Activated T-cell treated with anti-CD3 and anti-CD28 coated beads for 1 hour (primary cell): ENCODE results near the gene SMIM36.
"Not testable (repeated sequence)": the region's sequence is repeated elsewhere in the genome, so short reads cannot be mapped to it uniquely, and the experiment has no call there.

Experiments
- DNase-seq: peaks from one replicate; pipeline ENCODE4 v3.0.0-alpha.2; 2020; ENCODE audit warnings: low read depth

Gene SMIM36

DNA sequence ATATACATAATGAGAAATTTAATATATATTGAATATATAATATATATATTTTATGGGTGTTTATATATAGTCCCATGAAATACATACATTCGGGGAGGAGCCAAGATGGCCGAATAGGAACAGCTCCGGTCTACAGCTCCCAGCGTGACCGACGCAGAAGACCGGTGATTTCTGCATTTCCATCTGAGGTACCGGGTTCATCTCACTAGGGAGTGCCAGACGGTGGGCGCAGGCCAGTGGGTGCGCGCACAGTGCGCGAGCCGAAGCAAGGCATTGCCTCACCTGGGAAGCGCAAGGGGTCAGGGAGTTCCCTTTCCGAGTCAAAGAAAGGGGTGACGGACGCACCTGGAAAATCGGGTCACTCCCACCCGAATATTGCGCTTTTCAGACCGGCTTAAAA is 9.6 kb downstream of the SMIM36 start:
- DNase-seq, result not testable (repeated sequence)

DNA sequence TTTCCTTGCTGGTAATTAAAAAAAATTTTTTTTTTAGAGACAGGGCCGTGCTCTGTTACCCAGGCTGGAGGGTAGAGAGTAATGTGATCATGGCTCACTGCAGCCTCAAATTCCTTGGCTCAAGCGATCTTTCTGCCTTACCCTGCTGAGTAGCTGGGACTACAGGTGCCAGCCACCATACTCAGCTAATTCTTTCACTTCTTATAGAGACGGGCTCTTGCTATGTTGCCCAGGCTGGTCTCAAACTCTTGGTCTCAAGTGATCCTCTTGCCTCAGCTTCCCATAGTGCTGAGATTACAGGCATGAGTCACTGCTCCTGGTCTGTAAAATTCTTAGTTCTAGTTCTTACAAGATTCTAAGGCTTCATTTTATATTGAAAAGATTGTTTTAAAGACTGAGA is 11.1 kb downstream of the SMIM36 start:
- no peak for DNase-seq

DNA sequence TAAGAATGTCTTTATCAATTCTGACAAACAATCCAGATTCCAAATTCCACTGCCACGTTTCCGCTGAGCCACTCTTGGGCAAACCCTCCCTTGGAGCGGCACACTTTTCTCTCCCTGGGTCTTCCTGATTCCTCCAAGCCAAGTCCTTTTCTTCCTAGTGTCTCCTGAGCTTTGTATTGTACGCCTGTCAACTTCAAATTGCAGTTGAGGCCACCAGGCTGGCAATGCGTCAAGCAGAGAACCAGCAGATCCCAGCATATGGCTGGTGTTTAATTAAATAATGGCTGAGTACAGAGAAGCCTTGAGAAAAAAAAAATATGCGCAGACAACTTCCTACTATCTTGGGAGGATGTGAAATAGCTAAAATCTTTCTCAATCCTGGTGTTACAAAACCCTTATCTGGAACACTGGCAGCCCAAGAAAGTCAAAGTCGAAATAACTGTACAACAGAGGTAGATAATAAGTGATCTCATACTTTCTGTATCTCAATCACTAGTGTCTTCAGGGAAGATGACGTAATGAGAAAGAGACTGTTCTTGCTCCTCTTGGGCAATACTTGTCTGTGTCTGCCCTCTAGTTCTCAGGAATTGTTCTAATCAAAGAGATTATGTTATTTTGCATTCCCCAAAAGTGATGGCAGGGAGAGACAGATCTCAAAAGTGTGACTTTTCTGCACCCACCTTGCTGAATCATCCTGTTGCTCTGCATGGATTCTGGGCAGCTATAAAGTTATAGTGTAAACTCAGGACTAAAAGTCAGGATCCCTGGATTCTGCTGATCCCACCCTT is 15.0 kb downstream of the SMIM36 start:
- DNase-seq, result no peak

DNA sequence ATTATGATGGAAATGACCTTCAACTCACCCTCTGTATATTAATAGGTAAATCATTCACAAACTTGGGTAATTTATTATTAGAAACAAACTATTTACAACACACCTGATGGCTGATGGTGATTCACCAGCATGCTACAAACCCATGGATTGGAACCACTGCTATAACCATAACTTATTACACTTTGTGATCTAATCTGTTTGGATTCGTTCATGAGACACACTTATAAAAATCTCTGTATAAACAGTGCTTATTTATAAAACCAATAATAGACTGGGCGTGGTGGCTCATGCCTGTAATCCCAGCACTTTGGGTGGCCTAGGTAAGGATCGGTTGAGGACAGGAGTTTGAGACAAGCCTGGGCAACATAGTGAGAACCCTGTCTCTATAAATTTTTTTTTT is 16.0 kb downstream of the SMIM36 start:
- no peak for DNase-seq

DNA sequence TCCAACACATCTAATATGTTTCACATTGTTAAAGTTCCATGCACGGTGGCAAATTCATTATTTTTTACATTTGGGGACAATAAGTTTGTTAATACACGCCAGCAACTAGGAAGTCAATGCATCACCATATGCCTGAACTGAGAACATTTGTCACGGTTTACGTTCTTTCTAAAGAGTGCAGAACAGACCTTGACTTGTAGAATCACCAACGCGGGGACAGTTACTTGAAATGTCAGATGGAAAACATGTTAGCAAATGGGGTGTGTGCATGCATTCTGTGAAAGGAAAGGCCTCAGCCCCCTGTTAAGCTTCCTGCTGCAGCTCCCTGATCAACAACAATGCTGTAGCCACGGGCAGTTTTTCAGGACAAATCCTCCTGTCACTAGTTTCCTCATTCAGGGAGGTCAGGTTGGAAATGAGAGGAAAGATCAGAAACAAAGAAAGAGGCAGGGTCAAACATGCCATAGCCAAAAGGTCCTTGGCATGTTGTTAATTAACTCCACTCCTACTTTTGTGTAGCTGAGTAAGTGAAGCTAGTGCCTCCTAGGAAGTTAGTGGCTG is 18.4 kb downstream of the SMIM36 start:
- DNase-seq, result no peak

DNA sequence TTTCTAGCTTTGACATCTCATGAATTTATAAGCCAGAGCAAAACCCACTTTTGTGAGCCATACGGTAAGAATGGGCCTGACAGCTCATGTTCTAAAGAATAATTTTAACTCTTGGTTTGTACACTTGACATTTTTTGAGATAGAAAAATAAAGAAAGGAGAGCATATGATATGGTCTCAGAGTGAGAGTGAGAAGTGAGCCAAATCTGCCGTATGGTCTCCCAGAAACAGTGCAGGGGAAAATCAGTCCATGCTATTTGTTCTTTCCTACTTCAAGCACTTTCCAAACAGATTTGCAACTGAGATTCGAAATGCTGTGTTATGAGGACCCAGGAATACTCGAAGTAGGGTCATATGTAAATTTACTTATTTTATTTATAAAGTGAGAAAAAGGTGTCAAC is 20.9 kb downstream of the SMIM36 start:
- no peak for DNase-seq

DNA sequence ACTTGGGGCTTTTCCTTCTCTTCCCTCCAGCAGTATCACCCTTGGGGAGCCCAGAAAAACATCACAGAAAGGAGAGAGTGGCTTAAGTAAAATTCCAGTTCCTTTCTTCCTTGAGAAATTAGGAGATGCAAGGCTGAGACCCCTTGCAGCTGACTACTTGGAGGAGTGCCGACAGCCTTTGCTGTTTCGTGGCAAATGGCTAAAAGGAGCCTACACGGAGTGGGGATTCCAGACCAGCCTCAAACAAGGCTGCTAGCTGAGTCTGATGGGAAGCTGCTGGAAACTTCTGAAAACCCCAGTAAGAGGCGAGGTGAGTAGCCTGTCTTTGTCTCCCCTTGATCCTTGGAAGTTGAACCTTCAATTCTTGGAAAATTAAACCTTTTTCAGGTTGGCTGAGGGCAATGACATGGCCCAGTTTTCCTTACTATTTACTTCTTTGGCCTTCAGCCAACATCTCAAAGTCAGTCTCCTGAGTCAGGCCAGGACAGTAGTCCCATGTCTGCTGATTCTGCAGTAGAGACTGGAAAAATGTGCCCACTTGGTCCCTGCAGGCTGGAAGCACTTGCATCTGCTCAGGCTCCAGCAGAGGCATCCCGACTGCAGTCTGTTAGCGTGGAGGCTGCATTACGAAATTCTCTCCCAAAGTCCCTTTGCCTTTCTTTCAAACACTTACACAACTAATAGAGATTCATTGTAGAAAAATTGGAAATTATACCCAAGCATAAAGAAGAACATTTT is 23.4 kb downstream of the SMIM36 start:
- no peak for DNase-seq

DNA sequence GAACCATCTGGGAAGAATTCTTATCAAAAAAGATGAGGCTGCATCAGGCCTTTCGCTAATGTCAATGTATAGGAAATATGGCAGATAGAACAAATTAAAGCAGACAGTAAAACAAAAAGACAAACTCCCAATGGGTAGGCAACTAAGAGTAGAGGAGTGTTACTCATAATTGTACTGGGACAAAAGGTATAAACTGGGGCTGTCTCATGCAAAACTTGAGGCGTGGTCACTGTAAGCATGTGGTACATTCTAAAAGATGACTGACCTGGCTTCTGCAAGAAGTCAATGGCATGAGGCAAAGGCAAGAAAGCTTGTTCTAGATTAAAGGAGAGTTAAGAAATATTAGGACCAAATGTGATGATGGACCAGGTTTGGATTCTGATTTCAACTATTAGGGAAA is 26.7 kb downstream of the SMIM36 start:
- DNase-seq, result no peak

DNA sequence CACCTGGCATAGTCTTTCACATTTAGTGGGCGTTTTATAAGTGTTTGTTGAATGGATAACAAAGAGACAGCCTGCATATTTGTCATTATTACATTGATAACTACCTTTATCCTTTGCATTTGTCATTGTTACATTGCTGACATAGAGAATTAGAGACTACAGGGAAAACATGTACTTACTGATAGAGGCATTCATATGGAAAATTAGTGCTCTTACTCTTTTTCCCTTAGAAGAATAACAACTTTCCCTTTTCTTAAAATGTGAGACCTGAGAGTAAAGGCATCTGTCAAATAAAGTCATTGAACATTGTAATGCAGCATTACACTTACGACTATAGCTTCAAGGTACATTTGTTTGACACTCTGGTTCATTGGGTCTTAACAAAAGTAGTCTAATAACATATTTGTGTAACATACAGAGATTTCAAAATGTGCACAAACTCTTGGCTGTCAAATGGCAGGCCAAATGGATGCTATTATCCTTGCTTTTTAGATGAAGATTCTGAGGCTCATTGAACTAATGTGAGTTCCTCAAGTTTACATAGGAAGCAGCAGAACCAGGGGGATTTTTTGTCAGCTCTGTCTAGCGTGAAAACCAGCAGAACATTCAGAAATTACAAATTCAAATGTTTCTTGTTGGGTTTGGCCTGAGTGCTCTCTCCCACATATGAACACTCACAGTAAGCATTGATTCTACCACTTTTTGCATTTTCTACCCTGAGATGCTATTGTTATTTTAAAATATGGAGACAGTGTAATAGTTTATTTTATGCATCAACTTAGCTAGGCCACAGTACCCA is 28.5 kb downstream of the SMIM36 start:
- no peak for DNase-seq

DNA sequence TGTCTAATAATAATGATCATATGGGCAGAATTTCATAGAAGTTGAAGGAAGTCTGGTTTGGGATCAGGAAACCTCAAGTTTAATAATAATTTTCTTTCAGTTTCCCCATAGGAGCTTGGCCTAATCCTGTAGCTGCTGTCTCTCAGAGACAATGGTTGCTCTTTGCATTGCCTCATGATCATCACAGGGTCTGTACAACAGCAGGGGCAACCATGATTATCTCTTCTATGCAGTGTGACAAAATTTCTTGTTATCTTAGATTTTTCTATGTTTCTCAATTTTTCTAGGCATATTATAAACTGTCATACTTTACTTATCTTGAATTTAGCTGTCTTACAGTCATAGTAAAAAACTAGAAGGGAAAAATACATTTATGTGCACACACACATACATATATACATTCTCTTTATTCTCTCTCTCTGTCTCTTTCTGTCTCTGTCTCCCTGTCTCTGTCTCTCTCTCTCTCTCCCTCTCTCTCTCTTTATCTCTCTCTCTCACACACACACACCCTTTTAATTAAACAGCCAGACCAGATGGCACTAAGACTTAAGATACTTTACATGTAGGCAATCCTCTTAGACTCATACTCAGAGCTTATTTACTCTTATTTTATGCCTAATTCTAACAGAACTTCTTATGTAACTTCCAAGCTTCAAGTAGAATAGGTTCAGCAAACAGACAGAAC is 30.5 kb downstream of the SMIM36 start:
- no peak for DNase-seq

DNA sequence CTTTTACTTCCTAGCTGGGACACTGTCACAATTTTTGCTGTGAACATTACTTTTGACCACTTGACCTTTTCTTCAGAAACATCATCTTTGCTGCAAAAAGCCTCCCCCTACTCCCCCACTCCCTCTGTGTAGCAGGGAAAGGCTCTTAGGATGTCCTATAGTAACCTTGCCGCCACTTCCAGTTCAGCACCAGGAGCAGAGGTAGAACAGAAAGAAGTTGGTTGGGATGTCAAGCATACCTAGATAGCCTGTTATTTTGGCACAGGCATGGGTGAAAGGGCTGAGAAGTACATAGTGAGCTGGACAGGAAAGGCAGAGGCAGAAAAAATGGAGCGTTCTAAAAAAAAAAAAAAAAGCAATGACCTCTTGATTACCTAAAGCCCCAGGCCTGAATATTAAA is 31.3 kb downstream of the SMIM36 start:
- no peak for DNase-seq

DNA sequence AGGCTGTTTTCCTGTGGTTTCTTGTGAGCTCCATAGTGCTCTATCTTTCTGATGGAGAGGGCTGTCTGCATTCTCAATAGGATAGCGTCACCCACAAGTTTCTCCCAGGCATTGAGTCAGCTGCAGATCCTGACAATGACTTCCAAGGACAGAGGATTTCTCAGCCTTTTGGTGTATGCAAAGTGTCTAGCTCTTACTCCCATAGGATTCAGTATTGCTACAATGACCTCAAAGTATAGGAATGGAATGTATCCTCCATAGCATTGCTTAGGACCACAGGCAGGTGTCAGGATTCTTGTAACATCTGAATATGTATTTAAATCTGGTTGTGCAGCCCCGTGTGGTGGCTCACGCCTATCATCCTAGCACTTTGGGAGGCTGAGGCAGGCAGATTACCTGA is 32.3 kb downstream of the SMIM36 start:
- no peak for DNase-seq

DNA sequence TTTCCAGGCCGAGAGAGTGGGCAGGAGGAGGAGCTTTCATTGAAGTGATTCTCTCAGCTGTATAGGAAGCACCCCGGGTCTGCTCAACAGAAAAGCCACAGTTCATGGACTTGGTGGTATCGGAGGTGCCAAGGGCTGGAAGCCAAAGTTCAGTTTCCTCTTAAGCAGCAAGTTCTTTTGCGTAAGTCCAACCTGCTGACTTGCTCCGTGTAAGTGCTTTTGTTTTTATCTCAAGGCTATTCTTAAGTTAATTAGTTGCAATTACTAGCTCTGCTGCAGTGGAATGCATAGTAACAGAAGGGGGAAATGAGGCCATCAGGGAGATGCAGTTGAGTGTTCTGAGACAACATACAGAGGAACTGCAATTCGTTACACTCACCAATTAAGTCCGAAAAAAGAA is 44.6 kb downstream of the SMIM36 start:
- no peak for DNase-seq

DNA sequence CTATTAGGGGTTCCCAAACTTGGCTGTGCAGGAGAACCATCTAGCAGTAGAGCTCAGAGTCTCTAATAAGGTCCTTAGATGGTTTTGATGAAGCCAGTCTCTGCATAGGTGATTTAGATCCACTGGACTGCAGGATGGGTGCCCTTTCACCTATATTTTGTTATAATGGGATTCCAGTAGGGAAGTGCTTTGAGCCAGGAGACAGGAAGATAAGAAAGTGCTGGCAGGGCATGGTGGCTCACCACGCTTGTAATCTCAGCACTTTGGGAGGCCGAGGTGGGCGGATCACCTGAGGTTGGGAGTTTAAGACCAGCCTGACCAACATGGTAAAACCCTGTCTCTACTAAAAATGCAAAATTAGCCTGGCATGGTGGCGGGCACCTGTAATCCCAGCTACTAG is 45.5 kb downstream of the SMIM36 start:
- DNase-seq, result not testable (repeated sequence)

DNA sequence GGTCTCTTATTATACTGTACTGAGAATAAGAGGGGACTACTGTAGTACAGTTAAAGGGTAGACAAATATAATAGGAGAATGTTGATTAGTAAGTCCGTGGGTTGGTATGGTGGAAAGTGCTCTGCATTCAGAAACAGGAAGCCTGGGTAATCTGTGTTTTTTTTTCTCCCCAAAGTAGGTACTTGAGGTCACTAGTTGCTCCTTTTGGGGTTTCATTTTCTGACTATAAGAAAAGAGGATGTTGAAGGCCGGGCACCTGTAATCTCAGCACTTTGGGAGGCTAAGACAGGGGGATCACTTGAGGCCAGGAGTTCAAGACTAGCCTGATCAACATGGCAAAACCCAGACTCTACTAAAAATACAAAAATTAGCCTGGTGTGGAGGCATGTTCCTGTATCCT is 47.7 kb downstream of the SMIM36 start:
- DNase-seq, result no peak

DNA sequence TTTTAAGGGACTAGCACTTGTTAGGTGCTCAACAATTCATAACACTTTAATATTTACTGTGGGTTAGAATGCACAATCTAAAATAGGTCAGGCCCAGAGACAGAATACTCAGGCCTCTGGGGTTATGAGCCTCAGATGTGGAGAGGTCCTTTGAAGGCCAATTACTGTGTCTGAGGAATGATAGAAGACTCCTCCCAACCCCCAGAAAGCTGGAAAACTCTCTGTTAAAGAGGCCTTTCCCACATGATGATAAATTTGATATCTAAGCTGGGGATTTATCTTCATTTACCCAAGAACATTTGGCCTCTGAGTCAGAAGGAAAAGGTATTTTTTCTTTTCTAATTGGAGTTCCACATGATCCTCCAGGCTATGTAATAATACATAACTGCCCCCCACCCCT is 48.5 kb downstream of the SMIM36 start:
- no peak for DNase-seq

DNA sequence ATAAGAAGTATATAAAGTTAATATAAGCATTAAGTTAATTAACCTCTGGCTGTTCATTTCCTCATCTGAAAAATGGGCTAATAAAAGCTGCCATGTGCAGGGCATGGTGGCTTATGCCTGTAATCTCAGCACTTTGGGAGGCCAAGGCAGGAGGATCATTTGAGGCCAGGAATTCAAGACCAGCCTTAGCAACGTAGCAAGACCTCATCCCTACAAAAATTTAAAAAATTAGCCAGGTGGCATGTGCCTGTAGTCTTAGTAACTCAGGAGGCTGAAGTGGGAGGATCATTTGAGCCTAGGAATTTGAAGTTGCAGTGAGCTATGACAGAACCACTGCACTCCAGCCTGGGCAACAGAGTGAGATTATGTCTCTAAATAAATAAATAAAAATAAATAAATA is 49.0 kb downstream of the SMIM36 start:
- DNase-seq, result no peak

DNA sequence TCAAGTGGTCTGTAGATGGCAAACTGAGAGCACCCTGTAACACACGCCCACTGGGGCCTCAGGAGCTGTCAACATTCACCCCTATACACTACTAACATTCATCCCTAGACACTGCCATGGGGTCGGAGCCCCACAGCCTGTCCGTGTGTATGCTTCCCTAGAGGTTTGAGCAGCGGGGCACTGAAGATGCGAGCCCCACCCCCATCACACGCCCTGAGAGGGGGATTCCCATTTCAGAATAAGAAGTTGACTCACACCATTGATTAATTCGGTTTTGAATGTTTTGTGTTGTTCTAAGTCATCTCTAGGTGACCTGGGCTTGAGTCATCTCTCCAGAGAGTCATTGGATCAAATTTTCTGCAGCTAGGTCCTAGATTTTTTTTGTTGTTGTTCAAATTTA is 52.3 kb downstream of the SMIM36 start:
- DNase-seq, result no peak

DNA sequence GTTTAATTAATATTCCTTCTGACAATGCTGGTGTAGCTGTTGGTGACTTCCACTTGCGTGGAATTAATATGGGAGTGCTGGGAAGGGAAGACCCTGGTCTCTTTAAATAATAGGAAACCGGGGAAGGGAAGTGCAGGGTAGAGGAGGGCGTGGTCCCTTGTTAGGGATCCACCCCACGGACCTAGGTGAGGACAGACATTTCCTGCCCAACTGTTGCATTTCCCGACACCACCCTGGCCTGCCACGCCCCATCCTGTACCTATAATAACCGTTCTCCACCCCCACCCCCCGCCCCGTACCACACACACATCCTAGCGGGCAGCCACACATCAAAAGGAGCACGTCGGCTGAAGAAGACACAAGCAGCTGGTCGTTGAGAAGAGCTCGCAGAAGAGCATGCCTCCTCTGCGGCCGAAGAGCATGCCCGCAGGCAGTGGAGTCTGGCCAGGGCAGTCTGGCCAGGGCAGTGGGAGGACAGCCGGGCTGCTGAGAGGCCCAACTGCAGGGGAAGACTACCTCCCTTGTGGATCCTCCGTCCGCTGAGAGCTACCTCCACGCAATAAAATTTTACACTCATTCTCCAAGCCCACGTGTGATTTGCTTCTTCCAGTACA is 52.9 kb downstream of the SMIM36 start:
- no peak for DNase-seq

DNA sequence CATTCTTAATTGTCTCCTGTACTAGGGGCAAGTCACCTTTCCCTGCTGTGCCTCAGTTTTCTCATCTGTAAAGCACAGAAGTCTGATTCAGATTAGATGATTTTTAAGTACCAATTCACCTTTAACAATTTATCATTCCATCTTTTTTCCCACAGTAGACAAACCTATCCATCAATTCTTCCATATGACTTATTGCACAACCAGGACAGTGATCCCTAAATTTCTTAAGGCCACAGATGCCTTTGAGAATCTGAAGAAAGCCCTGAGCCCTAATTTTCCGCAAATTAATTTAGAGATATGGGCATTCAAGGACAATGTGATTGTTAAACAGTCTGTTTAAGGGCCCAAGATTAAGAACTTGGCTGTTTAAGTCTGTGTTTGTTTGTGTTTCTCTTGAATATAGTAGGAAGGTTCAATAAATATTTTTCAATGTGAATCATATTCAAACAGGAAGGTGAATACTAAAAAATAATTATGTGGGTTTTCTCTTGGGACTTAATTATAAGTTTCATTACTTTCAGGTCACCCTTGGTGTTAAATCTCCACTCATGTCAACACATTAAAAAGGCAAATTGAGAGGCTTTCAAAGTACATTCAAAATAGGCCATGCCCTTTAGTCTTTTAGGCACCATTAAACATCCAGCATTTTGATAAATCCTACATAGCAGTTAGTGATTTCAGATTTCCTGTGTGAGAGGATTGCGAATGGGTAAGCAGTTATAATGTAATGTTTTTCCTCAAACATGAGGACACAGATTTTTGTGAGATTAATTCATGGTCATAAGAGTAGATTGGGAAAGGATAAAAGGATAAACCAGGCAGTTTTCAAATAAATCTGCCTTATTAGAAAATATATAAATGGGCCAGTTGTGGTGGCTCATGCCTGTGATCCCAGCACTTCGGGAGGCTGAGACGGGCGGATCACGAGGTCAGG is 54.7 kb downstream of the SMIM36 start:
- no peak for DNase-seq
